ENCODE results near the gene PIGL.
A peak's percentile ranks its signal among the peaks of the same experiment; 100 is the strongest.
"Not testable (repeated sequence)": the region's sequence is repeated elsewhere in the genome, so short reads cannot be mapped to it uniquely, and the experiment has no call there.

The PIGL gene

GRCh38 chr17:16216341-16217001, 539 bp upstream of the PIGL start:
- not testable (repeated sequence) for DNase-seq (ENCODE audit: low spot score)

- DNase-seq (ENCODE audit: low spot score) = no peak
Observed at GRCh38 chr17:16222406-16222805, 5.4 kb downstream of the PIGL start.

- peak; percentile 38 for DNase-seq (ENCODE audit: low spot score)
Observed at GRCh38 chr17:16229912-16230561, 13.0 kb downstream of the PIGL start.

DNA sequence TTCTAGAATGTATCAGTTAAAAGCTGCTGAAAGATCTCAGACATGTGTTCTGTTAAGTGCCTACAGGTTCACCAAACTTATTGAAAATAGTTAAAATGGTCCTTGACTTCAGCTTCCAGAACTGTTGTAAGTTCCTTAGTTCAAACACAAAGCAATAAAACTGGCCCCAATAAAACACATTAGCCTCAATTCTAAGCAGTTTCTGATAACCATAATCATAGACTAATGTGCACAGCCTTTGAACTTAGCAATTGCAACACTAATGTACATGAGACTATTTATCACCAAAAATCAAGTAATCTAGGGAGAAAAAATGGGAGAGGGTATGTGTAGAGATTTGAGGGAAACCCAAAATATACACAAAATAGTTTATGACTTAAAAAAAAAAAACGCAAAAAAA, 15.4 kb downstream of the PIGL start:
- DNase-seq (ENCODE audit: low spot score) = no peak

- no peak for DNase-seq (ENCODE audit: low spot score)
Observed at GRCh38 chr17:16239931-16240330, 22.9 kb downstream of the PIGL start.

DNA sequence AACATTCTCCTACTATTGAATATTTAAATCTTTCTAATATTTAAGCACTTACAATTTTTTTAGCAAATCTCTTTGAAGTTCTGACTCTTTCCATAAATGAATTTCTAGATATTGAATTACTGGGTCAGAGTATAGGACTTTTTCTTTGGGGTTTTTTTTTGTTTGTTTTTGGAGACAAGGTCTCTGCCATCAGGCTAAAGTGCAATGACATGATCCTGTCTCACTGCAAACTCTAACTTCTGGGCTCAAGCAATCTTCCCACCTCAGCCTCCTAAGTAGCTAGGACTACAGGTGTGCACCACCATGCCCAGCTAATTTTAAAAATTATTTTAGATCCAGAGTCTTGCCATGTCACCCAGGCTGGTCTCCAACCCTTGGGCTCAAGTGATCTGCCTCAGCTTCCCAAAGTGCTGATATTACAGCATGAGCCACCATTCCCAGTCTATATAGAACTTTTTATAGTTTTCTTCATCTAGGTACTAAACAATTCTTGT, 24.9 kb downstream of the PIGL start:
- no peak for DNase-seq (ENCODE audit: low spot score)

DNA sequence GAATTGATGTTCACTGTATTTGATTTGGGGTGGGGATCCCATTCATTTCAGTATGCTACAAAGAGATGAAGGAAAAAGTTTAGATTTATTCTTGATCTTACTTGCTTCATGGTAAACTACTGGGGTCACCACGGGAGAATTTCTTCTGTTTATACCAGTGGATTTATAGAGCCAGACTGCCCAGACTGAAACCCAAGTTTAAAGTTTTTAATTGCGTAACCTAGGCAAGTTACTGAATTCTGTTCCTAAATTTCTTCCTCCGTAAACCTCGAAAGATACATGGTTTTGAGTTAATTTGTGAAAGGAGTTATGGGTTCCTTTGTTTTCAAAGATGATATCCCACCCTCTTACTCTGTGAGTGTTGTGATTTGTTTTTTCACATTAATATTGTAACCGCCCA, 26.4 kb downstream of the PIGL start:
- DNase-seq (ENCODE audit: low spot score) = no peak

DNA sequence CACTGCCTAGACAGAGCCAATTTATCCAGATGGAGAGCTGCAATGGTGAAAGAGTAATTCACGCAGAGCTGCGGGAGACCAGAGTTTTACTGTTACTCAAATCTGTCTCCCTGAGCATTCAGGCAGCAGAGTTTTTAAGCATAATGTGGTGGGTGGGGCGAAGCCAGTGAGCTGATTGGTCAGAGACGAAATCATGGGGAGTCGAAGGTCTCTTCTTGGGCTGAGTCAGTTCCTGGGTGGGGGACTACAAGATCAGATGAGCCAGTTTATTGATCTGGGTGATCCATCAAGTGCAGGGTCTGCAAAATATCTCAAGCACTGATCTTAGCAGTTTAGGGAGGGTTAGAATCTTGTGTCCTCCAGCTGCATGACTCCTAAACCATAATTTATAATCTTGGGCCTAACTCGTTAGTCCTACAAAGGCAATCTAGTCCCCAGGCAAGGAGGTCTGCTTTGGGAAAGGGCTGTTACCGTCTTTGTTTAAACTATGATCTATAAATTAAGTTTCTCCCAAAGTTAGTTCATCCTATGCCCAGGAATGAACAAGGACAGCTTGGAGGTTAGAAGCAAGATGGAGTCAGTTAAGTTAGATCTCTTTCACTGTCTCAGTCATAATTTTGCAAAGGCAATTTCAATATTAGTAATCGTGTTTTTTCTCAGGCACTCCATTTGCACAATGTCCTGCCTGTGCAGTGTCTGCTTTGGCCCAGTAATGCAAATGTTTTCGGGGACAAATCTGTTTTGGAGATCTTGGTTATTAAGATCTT, 27.0 kb downstream of the PIGL start:
- no peak for DNase-seq (ENCODE audit: low spot score)

- no peak for DNase-seq (ENCODE audit: low spot score)
Observed at GRCh38 chr17:16247586-16247984, 30.6 kb downstream of the PIGL start.

DNA sequence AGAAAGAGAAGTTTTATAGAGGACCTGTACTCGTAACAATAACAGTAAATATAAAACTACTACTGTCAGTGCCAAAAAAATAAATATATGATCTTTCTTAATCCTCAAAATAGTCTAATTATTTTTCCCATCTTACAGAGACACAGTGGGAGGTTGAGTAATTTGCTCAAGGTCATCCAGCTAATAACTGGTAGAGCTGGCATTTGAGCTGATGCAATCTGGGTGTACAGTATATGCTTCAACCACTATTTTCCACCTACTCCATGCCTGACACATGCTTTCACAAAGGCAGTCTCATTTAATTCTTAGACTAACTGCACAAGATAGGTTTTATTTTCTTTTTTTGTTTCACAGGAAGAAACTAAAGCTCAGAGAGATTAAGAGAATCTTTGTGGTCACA, 33.6 kb downstream of the PIGL start:
- DNase-seq (ENCODE audit: low spot score) = peak; percentile 21

DNA sequence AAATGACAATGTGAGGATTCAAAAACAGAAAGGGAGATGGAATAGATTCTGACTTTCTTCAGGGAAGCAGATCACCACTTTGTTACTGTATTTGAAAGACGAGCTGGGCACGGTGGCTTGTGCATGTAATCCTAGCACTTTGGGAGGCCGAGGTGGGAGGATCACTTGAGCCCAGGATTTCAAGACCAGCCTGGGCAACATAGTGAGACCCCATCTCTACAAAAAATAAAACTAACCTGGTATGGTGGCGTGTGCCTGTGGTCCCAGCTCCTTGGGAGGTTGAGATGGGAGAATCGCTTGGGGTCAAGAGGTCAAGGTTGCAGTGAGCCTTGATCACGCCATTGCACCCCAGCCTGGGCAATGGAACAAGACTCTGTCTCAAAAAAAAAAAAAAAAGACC, 34.0 kb downstream of the PIGL start:
- DNase-seq (ENCODE audit: low spot score) = no peak

GRCh38 chr17:16251556-16251955, 34.5 kb downstream of the PIGL start:
- DNase-seq (ENCODE audit: low spot score) = no peak

GRCh38 chr17:16254773-16255400, 37.9 kb downstream of the PIGL start:
- DNase-seq (ENCODE audit: low spot score) = no peak

DNA sequence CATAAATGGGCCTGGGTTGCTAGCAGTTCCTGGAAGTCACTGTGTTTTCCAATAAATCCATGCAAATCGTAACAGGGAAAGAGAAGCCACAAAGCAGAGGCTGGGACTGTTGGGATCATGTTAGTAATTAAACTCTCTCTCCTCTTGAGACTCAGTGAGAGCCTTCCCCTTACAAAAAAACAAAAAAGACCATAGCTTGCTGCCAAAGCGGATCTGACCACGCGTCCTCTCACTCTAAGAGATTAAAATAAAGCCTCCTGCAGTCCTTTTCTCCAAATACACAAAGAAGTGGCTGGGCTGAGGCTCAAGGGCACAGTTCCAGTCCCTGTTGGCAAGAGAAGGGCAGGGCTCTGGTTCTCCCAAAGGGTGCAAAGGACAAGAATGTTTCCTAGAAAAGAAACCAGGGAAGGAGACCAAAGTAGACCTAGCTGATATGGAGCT, 38.5 kb downstream of the PIGL start:
- DNase-seq (ENCODE audit: low spot score) = no peak

DNA sequence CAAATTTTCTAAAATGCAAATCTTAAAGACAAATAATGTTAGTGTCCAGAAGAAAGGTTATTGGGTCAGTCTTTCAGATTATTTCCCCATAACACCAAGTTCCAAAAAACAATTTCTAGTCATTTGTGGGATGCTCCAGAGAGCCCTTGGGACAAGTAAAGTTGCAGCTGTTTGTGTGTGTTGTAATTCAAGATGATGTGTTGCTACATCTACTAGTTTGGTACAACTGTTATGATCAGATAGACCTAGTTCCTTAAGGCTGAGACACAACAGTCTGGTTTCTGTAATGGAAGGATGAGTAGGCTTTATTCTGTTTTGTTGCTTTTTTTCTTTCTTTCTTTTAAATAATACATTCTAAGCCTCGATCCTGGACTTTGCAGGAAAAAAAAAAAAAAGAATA, 41.9 kb downstream of the PIGL start:
- DNase-seq (ENCODE audit: low spot score) = no peak

GRCh38 chr17:16259926-16260325, 42.9 kb downstream of the PIGL start:
- no peak for DNase-seq (ENCODE audit: low spot score)

GRCh38 chr17:16261049-16261448, 44.0 kb downstream of the PIGL start:
- DNase-seq (ENCODE audit: low spot score) = no peak

DNA sequence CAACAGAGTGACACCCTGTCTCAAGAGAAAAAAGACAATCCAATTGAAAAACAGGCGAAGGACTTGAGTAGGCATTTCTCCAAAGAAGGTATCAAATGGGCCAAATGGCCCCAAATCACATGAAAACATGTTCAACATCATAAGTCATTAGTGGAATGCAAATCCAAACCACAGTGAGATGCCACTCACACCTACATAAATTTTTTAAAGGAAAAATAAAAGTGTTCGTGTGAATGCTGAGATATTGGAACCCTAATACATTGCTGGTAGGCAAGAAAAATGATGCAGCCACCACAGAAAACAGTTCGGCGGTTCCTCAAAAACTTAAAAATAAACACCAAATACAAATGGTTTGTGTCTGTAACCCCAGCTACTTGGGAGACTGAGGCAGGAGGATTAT, 45.2 kb downstream of the PIGL start:
- no peak for DNase-seq (ENCODE audit: low spot score)

- no peak for DNase-seq (ENCODE audit: low spot score)
Observed at GRCh38 chr17:16267174-16267573, 50.2 kb downstream of the PIGL start.

GRCh38 chr17:16269658-16270057, 52.6 kb downstream of the PIGL start:
- no peak for DNase-seq (ENCODE audit: low spot score)

- no peak for DNase-seq (ENCODE audit: low spot score)
Observed at GRCh38 chr17:16272111-16272840, 55.3 kb downstream of the PIGL start.

DNA sequence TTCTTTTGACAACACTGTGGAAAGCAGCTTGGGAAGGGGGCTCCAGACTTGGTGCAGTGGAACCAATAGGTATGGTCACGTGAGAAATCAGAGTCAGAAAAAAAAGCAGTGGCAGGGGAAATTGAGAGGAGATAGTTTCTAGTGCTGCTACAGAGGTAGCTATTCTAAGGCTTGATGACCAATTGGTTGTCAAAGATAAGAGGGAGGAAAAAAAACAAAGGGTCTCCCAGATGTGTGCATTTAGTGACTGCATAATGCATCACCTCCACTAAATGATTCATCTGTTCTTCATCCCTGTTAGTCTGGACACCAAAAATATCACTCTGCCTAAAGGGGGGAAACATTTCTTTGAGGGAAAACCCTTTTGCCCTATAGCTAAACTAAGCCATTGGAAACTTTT, 56.5 kb downstream of the PIGL start:
- DNase-seq (ENCODE audit: low spot score) = no peak

Measured in SW480 (cell line).